Lung microvascular endothelial cell (primary cell): ENCODE results near the gene FBXO44. TPM values are rescaled to one million over a fixed set of nuclear protein-coding genes. Genes with fewer than 3 reads are reported as not detected.

Experiments
- DNase-seq, 2 donors: peaks; one replicate each; pipeline versions ENCODE4 v3.0.0 to v3.0.0-alpha.2; 2010; ENCODE audit warnings: low read depth in 2 of 2
- total RNA-seq: library from RNA; depleted of rRNA; stranded (reverse); fragments of >200 nt; gene quantifications from 2 replicates; pipeline ENCODE4 v1.2.1, GENCODE V29; 2014

Gene FBXO44
- total RNA-seq, 1 donor from 2014 or later, result 9.9 TPM

GRCh38 chr1:11657654-11658053 is 3.0 kb downstream of the FBXO44 start:
- no peak for DNase-seq

DNA sequence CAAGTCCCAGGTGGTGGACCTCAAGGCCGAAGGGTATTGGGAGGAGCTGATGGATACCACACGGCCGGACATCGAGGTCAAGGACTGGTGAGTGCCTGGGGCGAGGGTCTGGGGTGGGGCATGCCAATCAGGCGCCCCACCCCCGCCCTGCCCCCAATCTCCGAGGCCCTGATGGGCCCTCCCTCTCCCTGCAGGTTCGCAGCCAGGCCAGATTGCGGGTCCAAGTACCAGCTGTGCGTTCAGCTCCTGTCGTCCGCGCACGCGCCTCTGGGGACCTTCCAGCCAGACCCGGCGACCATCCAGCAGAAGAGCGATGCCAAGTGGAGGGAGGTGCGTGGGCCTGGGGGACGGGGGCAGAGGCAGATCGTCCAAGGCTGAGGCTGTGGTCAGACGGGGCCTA is 3.9 kb downstream of the FBXO44 start:
- DNase-seq, result no peak

DNA sequence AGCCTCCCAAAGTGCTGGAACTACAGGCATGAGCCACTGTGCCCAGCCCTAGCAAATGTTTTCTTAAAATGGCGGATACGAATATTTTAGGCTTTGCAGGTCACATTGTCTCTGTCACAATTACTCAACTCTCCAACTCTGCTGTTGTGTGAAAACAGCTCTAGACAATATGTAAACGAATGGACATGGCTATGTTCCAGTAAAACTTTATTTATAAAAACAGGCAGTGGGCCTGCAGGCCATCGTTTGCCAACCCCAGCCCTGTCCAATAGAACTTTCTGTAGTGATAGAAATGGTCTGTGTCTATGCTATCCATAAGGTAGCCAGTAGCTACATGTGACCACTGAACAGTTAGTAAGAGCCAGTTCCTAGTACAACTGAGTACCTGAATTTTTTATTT is 5.1 kb downstream of the FBXO44 start:
- DNase-seq, result no peak

GRCh38 chr1:11661103-11661502 is 6.4 kb downstream of the FBXO44 start:
- DNase-seq, result no peak

GRCh38 chr1:11664336-11665065 is 9.8 kb downstream of the FBXO44 start:
- DNase-seq, result peak in 1 of 2 donors; percentile 16

DNA sequence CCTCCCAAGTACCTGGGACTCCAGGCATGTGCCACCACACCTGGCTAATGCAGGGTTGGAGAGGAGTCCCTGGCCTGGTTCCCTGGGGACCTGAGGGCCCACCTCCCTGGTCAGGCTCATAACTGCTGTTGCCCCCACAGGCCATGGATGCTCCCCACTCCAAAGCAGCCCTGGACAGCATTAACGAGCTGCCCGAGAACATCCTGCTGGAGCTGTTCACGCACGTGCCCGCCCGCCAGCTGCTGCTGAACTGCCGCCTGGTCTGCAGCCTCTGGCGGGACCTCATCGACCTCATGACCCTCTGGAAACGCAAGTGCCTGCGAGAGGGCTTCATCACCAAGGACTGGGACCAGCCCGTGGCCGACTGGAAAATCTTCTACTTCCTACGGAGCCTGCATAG is 13.8 kb downstream of the FBXO44 start:
- DNase-seq, result no peak

GRCh38 chr1:11670747-11671146 is 16.1 kb downstream of the FBXO44 start:
- no peak for DNase-seq

- no peak for DNase-seq
Measured at GRCh38 chr1:11671205-11671543, 16.5 kb downstream of the FBXO44 start.

DNA sequence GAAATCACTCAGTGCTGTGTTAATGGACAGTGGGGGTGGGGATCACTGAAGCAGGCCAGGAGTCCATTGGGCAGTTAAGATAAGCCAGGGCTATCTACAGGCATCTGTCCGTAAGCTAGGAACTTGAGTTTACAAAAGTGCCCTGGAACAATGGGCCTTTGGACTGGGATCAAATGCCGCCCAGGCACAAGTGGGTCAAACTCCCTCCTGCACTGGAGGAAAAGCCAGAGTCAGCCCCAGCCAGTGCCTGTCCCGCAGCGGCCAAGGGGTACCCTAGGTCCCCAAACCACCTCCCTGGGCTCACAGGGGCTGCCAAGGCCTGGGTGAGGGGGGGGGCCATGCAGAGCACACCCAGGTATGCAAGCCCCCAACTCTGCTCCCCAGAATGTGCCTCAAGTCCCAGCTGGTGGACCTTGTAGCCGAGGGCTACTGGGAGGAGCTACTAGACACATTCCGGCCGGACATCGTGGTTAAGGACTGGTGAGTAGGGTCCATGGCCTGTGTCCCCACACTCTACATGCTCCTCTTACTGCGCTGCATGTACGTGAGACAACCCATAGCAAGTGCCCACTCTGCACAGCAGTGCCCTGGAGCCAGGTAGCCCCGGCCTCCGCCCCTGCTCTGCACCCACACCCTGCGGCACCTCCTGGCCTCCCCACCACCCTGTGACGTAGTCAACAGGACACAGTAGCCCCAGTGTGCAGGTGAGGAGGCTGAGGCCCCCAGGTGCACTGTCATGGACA is 17.0 kb downstream of the FBXO44 start:
- DNase-seq, result no peak

- DNase-seq, result no peak
Measured at GRCh38 chr1:11673089-11673769, 18.6 kb downstream of the FBXO44 start.

DNA sequence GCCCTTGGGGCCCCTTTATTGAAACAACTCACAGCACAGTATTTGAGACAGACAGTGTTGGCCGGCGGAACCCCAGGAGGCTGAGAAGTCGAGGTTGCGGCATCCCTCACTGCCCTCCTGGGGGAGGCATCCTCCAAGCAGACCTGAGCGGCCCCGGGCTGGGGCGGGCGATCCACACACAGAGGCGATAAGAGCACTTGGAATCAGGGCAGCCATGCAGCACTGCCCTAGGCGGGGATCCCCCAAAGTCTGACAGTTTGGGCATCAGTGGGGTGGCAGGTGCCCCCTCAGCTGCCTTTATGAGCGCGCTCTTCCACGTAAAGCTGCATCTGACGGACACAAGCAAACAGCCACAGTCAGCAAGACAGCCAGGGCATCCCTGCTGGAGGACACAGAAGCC is 19.8 kb downstream of the FBXO44 start:
- no peak for DNase-seq

DNA sequence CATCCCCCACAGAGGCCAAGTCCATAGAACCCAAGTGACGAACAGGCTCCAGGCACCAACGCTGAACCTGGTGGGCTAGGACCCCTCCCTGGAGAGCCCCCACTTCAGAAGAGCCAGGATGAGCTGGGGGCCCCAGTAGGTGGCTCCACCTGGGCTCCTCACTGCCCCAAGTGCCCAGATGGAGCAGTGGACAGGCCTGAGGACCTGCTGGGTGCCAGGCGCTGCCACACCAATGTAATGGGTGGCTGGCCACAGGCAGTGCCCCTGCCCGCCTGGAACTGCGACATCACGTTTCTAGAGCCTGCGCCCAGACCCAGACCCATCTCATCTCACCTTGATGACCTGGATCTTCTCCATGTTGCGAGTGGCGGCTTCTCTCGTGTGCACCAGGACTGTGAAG is 20.6 kb downstream of the FBXO44 start:
- no peak for DNase-seq

DNA sequence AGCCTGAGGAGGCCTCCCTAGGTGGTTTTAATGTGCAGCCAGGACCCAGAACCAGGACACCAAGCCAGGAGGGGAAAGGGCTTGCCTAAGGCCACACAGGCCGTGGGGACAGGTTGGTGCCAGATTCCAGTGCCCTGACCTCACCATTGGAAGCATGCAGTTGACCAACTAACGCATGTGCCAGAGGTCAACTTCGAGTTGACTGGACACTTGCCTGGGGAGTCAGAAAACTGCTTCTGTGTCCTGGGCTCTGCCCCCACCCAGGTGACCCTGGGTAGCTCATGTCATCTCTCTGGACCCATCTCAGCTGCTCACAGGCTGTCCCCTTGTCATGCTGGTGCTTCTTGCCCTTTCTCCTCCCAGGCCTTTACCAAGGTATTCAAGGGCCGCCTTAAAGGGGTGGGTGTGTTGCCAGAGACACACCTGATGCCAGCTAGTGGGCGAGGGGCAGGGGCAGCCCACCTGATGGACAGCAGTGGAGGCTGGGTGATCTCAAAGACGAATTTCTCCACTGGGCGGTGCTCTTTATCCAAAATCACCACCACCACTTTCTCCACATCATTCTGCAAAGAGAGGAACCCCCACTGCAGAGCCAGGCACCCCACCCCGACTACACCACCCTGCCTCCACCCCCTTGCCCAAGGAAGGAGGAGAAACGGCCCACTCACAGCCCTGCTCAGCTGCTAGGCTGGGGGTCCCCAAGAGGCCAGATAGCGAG is 21.9 kb downstream of the FBXO44 start:
- no peak for DNase-seq

- DNase-seq, result no peak
Measured at GRCh38 chr1:11678442-11678841, 23.8 kb downstream of the FBXO44 start.

- DNase-seq, result no peak
Measured at GRCh38 chr1:11680270-11681070, 25.8 kb downstream of the FBXO44 start.

DNA sequence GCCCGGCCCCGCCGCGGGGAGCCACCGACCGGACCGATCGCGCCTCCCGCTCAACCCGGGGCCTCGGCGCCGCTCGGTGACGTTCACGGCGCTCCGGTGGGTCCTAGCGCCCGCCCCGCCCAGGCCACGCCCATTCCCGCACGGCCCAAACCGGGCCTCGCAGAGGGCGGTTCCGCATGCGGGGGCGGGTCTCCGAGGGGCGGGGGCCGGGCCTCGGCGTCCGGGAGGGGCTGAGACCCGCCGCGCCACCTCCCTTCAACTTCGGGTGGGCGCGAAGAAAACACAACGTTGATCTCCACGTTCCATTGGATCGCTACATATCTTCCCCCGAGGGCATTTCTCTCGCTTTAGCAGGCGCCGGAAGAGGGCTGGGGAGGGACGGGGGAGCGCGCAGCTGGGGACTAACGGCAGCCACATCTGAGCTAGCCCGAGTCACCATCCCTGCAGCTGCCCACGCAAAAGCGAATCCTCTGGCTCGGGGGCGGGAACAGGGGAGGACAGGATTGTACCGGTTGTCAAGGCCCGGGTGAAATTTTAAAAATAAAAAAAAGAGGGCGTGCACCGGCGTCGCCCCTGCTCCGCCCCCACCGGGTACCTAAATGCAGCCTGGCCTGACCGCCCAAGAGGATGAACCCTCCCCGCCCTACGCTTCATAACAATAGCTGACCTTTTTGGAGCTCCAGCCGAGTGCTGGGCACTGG is 26.5 kb downstream of the FBXO44 start, which contains the start of gene MAD2L2:
MAD2L2 (minus strand) TSS at position 78 of the 701 bp plus-strand sequence. CDS start 547 bp downstream, outside the sequence.
- peak; percentile 74 to 83 for DNase-seq

DNA sequence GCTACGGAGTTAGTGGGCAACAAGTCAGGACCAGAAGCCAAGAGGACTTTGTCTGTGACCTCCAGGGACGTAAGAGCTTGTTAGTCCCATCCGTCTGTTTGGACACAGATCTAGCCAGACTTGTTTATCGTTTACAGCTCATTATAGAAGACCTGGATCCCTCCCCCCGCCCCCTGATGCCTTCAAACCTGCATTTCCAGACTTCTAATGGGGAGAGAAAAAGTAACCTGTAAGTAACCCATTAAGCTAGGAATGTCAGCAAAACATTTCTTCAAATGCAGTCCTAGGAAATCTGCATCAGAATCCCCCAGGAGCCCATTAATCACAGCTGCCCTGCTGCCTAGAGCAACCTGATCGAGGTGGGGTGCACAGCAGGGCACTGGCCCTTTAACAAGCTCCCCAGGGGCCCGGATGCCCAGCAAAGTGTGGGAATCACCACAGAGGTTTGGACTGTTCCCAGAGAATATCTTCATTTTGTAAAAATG is 27.7 kb downstream of the FBXO44 start:
- no peak for DNase-seq

DNA sequence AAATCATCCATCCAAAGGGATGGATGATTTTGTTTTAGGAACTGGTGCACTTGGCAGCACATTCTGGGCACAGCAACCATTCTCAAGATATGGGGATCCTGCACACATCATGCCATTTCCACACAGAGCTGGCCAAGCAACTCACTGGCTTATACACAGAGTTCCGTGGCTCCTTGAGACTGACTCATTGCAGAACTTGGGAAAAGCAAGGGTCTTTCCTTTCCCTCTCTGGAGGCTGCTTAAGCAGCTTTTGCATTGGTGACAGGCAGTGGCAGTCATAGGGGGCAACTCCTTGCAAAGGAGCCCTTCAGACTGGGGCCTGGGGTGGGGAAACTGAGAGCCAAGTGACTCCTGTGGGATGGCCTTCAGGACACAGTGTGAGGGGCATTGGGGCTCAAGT is 28.1 kb downstream of the FBXO44 start:
- no peak for DNase-seq

GRCh38 chr1:11684070-11684469 is 29.4 kb downstream of the FBXO44 start:
- no peak for DNase-seq

- DNase-seq, result no peak
Measured at GRCh38 chr1:11685210-11685752, 30.6 kb downstream of the FBXO44 start.
